Neural cell (in vitro differentiated cells): ENCODE data around the gene RFC3.

Experiments
- TAF1 ChIP-seq: IDR thresholded peaks from 2 replicates; pipeline ENCODE4 v1.6.1; 2012; ENCODE audit warnings: low read depth
- TF ChIP-seq, protein P1 (sequence below): fragments of 450-650 bp; IDR thresholded peaks from 2 replicates; pipeline ENCODE4 v1.5.1; 2014; ENCODE audit warnings: antibody characterized with exemption, mild to moderate bottlenecking, moderate library complexity; ENCODE audit not compliant: poor library complexity, severe bottlenecking
- TF ChIP-seq, protein P2 (sequence below): IDR thresholded peaks from 2 replicates; pipeline ENCODE4 v1.6.1; 2012; ENCODE audit warnings: borderline replicate concordance

DNA sequence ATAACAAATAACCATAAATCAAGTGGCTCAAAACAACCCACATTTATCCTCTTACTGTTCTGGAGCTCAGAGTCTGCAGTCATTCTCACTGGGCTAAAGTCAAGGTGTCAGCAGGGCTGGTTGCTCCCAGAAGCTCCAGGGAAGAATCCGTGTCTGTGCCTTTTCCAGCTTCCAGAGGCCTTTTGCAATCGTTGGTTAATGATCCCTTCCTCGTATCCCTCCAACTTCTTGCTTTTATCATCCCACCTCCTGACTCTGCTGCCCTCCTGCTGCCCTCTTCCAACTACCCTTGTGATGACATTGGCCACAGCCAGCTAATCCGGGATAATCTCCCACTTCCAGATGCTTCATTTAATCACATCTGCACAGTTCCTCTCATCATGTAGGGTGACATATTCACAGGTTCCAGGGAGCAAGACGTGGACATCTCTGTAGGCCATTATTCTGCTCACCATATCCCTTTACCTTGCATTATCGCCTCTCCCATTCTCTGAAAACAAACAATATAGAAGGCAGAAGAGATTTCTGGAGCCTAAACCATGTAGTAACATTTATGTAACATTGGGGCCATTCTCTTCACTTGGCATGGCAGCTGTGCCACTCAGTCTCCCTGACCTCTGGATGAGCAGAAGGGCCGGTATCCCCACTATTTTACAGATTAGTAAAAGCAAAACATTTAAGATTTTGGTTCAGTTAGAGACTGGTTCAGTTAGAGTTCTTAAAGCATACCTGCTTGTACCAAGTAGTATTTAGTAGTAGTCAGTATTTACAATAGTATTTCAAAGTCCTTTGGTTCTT, 53.5 kb downstream of the RFC3 start:
- TF ChIP-seq, protein P1, sequence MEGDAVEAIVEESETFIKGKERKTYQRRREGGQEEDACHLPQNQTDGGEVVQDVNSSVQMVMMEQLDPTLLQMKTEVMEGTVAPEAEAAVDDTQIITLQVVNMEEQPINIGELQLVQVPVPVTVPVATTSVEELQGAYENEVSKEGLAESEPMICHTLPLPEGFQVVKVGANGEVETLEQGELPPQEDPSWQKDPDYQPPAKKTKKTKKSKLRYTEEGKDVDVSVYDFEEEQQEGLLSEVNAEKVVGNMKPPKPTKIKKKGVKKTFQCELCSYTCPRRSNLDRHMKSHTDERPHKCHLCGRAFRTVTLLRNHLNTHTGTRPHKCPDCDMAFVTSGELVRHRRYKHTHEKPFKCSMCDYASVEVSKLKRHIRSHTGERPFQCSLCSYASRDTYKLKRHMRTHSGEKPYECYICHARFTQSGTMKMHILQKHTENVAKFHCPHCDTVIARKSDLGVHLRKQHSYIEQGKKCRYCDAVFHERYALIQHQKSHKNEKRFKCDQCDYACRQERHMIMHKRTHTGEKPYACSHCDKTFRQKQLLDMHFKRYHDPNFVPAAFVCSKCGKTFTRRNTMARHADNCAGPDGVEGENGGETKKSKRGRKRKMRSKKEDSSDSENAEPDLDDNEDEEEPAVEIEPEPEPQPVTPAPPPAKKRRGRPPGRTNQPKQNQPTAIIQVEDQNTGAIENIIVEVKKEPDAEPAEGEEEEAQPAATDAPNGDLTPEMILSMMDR = no peak
- no peak for TF ChIP-seq TAF1
- TF ChIP-seq, protein P2, sequence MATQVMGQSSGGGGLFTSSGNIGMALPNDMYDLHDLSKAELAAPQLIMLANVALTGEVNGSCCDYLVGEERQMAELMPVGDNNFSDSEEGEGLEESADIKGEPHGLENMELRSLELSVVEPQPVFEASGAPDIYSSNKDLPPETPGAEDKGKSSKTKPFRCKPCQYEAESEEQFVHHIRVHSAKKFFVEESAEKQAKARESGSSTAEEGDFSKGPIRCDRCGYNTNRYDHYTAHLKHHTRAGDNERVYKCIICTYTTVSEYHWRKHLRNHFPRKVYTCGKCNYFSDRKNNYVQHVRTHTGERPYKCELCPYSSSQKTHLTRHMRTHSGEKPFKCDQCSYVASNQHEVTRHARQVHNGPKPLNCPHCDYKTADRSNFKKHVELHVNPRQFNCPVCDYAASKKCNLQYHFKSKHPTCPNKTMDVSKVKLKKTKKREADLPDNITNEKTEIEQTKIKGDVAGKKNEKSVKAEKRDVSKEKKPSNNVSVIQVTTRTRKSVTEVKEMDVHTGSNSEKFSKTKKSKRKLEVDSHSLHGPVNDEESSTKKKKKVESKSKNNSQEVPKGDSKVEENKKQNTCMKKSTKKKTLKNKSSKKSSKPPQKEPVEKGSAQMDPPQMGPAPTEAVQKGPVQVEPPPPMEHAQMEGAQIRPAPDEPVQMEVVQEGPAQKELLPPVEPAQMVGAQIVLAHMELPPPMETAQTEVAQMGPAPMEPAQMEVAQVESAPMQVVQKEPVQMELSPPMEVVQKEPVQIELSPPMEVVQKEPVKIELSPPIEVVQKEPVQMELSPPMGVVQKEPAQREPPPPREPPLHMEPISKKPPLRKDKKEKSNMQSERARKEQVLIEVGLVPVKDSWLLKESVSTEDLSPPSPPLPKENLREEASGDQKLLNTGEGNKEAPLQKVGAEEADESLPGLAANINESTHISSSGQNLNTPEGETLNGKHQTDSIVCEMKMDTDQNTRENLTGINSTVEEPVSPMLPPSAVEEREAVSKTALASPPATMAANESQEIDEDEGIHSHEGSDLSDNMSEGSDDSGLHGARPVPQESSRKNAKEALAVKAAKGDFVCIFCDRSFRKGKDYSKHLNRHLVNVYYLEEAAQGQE = no peak
